CD4-positive, alpha-beta T cell treated with Interleukin-15 for 1 hour (primary cell): ENCODE measurements around the gene FAM20C.
"Not testable (repeated sequence)": the region's sequence is repeated elsewhere in the genome, so short reads cannot be mapped to it uniquely, and the experiment has no call there.

Experiments used
- DNase-seq: peaks from one replicate; pipeline ENCODE4 v3.0.0-alpha.2; 2020

Gene FAM20C

DNA sequence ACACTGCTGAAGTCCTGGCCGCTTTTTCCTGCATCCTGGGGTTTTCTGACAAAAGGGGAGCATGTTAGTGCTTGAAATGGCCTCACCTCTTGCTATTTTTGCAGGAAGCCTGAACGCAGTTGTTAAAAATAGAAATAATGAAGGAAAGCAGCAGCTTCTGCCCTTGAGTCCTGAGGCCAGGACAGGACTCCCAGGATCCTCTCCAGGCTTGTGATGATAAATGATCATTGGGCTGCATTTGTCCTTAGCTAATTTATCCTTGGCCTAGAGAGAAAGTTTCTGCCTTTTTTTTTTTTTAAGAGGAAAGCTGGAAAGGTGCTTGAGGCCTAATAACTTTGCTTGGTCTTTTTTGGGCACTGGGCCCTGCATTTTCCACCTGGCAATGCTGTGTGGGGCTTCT is 17.7 kb upstream of the FAM20C start:
- no peak for DNase-seq

DNA sequence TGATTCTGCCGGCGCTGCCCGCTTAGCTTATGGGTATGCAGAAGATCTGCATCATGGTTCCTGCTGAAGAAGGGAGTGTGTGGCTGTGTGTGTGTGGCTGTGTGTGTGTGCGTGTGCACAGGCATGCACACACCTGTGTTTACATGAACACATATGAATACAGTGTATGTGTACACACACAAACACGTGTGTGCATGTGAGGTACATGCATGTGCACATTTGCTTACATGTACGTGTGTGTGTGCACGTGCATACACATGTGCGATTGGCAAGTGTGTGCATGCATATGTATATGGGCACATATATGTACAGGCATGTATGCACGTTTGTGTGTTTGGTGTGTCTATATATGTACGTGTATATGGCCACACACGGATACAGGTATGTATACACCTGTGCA is 16.4 kb upstream of the FAM20C start:
- DNase-seq = no peak

DNA sequence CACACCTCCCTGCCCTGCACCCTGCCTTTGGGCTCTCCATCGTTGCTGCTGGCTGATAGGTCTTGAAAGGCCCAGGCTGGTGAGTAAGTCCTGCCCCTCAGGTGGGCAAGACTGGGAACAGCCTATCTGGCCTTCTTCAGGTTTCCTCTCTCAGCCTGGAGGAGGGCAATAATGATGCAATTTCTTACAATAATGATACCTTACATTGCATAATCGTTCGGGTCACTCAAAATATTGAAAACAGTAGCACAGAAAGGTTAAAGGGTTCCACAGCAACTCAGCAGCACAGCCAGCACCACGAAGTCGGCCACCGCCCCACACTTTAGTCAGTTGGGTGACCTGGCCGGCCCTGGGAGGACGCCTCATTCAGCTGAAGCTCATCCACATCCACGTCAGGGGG is 16.0 kb upstream of the FAM20C start:
- no peak for DNase-seq

DNA sequence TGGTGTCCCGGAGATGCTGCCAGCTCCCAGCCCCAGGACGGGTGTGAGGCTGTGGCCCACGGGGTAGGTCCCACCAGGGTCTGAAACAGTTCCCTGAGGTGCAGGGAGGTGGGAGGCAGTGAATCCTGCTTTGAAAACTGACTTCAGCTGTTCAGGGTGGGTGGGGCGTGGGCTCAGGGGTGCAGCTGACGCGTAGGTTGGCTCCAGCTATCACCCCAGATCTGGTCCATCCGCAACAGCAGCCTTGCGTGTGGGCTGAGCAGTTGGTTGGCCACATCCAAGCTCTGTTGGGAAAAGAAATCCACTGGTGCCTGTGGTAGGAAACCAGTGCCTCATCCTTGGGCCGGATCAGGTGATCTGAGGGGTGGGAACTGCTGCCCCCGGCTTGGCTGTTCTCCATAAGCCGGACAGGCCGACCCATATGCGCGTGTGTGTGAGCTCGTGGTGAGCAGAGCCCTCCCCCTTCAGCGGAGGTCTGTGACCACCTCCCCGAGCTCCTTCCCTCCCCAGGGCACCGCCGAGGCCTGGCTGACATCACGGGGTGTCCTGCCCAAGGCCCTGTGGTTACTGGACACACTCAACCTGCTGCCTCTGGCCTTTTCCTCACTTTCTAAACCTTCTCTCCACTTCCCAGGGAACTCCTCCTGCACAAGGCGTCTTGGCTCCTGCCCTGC is 15.4 kb upstream of the FAM20C start:
- DNase-seq = peak; percentile 8

DNA sequence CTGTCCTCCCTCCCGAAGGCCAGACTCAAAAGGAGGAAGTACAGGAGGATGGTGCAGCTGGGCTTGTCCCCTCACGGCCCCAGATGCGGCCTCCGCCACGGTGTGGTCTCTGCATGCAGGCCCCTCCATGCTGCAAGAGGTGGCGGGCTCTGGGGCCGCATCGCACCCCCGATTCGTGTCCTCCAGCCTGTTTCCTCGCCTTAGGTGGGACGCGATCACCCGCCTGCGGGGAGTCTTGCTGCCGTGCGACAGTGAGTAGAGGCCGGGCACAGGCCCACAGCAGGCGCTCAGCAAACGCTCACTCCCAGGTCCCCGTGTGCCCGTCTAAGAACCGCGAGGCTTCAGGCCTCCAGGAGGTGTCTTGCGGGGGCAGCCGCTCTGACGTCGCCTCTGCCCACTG is 13.9 kb upstream of the FAM20C start:
- DNase-seq = peak; percentile 6

DNA sequence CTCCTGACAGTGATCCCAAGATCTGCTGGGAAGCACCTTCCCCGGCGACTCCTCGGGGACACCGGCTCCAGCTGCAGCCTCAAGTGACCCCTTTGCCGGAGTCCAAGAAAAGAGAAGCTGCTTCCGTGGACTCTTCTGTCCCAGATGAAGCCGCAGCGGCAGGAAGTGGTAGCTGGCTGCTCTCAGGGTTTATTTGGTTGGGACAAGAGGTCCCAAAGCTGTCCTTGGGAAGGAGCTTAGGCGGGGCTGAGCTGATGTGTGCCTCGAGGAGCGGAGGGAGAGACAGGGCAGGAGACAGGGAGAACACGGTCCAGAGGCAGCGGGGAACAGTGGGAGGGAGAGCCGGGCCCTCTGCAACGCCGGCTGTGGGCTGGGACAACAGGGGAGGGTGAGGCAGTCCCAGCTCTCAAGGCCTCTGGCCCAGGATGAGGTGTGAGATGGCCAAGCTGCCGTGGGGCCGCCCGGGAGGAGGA is 13.1 kb upstream of the FAM20C start:
- peak; percentile 13 for DNase-seq

DNA sequence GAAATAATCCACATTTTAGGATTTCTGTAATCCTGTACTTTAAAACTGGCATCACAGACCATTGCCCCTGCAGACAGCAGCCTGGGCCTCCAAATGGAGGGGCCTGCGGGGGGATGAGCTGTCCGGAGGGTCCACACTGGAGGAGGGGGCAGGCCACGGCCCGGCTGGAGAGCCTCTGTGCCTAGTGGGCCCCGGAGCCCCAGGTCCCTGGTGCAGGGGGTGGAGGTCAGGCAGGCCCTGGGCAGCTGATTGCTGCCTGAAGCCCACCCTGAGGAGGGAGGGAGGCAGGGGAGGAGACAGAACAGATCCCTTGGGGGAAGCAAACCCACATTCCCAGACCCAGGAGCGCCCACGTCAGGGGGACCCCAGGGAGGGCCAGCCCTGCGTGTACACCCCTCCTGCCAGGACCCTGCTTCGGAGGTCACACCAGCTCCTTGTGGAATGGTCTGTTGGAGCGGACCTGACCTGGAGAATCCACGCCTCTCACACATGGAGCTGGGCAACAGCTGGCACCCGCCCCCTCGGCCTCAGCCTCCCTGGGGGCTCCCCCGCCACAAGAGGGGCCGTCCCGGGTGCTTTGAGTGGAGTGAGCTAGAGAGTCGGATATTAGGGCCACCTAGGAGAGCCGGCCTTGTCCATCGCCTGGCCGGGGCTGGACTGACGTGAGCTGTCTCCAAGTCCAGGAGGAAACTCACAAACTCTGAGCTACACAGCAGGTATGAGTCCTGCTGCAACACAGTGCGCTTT is 12.2 kb upstream of the FAM20C start:
- peak; percentile 10 for DNase-seq

DNA sequence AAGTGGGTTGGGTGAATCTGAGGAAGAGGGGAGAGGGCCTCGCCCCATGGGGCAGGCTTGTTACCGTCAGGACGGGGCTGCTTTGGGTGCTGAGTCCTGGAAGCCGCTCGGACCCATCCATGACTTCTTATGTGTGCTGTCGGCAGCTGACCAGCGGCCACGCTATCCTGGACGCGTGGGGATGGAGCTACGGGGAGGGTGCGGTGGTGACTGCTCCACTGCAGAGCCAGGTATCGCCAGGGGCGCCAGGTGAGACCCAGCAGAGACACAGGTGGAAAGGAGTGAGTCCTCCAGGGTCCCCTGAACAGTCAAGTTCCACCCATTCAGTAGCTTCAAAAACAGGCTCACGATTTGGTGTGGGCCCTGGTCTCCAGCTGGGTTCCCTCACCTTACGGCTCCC is 10.6 kb upstream of the FAM20C start:
- DNase-seq = peak; percentile 9

DNA sequence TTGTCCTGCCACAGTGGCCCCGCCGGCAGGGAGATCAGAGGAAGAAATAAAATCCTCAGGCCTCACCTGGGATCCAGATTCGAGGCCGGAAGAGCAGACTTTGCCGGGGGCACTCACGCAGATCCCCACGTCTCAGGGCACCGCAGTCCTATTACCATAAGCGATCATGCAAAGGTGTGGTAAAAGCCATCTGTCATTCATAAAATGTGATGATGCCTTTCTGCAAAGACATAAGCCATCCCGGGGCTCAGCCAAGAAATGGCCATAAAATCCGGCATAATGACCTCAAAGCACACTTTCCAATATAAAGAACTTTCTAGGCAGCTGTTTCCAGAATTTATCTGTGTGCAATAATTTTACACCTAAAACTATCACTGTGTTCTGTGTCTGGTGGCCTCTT is 9.9 kb upstream of the FAM20C start:
- not testable (repeated sequence) for DNase-seq

DNA sequence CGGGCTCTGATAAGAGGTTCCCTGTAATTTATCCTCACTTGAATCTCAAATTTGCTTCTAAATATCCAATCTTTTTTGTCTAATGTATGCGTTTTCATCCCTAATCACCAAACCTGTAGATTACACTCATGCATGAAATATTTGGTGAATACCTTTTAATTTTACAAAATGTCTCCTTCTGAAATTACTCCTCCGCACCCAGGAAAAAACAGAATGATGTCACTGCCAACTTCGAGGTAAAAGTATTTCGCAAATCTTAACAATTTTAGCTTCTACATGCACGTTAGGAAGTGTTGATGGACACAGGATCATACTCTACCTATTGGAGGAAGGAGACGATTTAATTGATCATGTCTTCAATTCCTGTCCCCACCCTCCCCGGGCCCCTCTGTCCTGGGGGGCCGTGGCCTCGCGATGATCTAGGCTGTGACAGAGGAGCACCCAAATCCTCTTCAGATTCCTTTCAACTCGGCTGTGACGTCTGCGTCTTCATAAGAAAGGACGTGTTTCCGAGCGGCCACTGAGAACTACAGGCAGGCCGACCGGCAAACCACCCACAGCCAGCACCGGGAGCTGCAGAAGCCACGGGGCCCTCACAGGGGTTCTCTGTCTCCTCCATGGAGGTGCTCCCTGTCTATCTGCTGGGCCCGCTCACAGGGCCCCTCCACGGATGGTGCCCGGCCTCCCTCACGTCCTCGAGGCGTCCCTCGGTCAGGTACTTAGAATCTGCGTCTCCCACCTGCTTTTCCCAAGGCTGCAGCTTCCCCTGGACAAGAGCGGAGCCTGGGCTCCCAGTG is 8.7 kb upstream of the FAM20C start:
- no peak for DNase-seq

DNA sequence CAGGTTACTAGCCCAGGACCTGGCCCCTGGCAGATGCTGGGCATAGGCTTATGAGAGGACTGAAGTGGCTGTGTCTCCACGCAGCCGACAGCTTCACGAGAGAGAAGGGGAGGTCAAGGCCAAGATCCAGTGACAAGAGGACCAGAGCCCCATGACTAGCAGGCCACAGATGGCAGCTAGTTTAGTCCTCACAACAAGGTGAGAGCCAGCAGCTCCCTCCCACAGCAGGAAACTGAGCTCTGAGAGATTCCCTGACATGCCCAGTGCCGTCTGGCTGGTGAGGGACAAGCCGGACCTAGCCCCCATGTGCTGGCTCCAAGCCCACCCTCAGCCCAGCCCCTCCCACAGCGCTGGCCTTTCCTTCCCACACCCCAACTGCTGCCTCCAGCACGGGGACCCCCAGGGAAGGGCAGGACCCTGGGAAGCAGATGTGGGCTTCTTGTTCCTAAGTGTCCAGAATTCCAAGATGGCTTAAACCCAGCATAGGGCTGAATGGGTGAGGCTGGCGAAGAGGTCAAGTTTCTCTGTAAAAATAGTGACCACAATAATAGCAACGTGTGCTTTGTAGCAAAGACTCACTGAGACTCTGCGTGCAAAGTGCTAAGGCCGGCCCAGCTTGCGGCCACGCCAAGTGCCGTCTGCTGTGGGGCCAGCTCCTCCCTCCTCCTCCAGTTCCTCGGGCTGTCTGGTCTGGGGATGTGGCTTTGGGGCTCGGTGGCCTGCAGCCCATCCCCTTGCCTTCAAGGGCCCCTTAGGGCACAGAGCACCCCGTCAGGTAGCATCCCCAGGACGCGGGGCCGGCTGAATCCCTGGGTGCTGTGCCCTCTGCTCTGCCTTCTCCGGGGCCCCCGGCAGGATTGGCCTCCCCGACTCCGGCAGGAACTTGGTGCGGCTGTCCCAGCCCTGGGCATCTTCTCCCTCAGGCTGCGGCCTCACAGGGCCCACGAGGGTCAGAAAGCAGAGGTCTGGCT is 7.8 kb upstream of the FAM20C start:
- no peak for DNase-seq

DNA sequence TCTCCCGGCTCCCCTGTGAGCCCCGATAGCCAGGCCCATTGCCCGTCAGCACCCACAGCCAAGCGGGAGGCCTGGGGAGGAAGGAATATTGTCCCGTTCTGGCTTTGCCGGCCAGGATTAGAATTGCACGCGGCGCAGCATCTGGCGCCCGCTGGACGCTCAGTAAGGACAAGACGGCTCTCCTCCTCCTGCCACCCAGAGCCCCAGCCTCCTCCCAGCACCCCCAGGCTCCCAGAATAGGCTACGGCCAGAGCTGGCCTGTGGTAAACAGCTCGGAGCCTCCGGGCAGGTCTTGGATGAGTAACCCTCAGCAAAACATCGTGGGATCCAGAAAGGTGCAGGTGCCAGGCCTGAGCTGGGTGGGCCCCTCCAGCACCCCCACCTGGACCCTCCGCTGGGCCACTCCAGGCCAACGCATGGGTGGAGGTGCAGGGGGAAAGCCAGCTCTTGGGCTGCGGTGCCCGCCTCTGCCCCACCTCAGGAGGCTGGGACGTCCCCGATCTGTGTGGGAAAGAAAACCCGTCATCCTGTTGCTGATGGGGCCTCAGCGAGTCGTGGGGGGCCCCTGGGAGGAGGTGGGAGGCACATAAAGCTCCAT is 5.8 kb upstream of the FAM20C start:
- DNase-seq = no peak

DNA sequence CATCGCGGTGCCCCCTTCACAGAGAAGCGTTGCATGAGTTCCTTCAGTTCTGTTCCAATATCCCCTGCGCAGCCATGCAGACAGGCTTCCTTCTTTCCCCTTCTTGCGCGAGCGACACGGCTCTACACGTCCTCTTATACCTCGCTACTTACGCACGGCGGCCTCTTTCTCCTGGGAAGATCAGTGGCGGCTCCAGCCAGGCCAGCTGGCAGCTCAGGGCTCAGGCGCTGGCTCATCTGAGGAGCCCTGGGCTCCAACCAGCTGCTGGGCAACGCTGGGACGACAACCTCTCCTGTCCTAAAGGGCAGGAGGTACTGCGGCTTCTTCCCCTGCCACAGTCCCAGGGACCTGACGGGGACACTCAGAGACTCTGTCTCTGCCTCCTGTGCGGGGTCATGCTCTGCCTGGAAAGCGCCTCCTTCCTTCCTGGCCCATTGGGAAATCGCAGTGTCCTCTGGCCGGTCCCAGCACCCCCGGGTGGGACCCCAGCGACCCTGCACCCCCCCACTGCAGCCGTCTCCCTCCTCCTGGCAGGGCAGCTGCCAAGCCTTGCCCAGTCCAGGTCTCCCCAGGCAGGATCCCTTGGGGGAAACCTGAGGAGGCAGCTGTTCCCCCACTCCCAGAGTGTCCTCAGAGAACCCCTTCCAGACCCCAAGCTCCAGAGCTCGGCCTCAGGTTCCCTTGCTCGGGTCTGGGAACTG is 5.0 kb upstream of the FAM20C start:
- peak; percentile 30 for DNase-seq

DNA sequence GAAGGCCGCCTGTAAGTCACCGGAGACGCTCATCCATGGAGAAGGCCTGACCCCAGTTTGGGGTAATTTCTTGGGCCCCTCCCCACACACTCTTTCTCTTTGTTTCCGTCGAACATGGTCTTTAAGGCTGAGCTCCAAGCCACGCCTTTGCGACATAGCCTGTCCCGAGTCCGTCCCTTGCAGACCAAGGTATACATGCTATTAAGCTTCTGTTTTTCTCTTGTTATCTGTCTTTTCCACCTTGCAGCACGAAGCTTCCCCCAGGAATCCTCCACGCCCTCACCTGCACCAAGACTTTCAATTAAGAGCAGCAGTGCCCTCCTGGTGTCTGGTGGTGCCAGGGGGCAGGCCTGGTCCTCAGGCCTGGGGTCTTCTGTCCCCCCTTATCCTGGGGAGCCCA is 4.2 kb upstream of the FAM20C start:
- DNase-seq = no peak

DNA sequence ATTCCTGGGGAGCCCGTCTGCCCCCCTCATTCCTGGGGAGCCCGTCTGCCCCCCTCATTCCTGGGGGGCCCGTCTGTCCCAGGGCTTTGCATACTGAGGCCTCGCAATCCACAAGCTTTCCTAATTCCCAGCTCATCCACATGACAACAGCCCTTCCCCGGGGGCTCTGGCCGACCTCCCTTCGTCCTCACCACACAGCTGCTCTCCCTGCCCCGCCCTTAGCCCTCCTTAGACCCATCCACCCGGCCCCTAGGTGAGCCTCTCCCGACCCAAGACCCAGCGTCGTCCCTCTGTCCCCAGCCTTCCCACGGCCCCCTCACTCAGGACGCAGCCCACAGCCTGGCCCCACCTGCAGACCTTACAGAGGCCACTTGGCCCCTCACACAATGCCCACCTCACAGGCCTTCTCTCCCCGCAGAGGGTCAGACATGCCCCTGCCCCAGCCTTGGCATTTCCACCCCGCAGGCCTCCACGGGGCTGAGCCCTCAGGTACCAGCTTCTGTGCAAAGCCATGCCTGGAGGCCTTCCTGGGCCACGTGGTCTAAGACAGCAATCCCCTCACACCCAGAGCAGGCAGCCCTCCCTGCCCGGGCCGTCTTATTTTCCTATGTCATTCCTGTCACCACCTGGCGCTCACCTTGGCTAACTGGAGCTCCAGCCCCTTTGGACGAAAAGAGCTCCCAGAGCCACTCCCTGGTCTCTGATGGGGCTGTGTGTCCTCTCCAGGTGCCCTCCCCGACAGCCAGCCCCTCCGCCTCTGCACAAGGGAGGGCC is 3.5 kb upstream of the FAM20C start:
- no peak for DNase-seq

DNA sequence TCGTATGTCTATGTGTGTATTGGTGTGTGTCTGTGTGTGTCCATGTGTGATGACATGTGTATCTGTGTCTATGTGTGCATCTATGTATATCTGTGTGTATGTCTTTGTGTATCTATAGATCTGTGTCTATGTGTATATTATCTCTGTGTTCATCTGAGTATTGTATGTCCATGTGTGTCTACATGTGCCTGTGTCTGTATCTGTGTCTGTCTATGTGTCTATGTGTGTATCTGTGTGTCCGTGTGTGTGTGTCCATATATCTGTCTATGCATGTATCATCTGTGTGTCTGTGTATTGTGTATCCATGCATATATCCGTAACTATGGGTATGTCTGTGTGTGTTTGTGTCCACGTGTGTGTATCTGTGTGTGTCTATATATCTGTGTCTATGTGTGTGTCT is 2.7 kb upstream of the FAM20C start:
- no peak for DNase-seq

DNA sequence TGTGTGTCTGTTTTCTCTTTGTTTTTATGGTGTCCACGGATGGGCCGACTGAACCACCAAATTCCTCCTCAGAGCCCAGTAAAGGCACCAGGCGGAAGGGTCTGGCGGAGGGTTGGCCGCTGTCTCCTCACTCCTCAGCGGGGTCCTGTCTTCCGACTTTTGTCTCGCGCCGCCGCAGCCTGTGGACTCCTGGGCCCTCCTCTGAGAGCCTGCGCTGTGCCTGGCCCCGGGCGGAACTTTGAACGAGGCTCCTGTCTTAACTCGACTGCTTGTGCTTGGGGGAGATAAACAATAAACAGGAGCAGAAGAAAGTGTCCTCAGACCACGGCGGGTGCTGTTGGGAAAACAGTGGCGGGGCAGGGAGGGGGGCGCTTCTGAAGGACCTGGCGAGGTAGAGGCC is 2.2 kb upstream of the FAM20C start:
- no peak for DNase-seq

DNA sequence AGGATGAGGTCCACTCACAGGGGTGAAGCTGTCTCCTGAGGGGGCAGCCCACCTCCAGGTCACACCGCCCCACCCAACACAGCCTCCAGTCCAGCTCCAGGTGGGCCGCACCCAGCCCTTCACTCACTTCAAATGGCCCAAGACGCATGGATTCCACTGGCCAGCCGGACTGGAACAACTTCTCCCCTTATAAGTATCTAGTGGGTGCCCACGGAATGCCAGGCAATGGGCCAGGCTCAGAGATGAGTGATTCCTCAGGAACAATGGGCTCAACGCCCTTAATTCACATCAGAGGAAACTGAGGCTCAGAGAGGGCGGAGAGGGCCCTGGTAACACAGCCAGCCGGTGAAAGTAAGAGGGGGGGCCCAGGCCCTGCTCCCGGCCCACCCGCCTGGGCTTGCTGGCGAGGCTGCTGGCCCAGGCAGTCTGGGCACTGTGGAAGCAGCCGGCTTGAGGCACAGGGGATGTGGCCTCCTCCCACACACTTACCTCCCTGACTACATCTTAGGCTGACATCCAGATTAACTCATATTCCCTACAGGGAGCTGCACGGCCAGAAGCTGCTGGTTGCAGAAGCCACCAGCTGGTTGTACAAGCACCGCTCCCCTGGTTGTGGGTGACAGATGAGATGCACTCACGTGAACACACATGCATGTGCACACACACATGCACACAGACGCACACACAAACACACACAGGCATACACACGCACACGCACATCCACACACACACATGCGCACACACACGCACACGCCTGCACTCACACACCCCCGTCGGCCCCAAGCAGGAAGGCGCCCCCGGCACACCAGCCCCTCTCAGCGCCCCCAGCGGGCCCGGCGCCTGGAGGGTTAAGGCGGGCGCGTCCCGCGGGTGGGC is 1.0 kb upstream of the FAM20C start:
- peak; percentile 20 for DNase-seq

DNA sequence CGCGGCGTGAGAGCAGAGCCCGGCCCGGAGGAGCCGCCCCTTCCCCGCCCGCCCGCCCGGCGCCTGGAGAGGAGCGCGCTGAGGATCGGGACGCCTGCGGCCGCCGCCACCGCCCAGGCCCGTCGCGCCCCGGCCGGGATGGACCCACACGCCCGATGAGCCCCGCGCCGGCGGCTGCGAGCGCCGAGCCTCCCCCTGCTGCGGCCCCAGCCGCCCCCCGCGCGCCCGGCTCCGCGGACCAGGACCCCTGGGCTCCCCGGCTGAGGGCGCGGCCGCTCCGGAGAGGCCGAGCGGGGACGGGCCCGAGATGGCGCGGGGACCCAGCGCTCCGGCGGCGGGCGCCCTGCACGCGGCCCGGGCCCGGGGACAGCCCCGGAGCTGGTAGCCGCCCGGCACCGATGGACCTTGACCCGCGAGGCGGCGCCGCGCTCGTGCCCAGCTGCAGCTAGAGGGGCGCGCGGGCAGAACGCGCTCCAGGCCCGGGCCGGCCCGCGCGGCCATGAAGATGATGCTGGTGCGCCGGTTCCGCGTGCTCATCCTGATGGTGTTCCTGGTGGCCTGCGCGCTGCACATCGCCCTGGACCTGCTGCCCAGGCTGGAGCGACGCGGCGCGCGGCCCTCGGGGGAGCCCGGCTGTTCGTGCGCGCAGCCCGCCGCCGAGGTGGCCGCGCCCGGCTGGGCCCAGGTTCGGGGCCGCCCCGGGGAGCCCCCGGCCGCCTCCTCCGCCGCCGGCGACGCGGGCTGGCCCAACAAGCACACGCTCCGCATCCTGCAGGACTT is 520 bp downstream of the FAM20C start:
- DNase-seq = no peak
